Measurements from ENCODE around the gene PARP15.
"Not testable (repeated sequence)": the region's sequence is repeated elsewhere in the genome, so short reads cannot be mapped to it uniquely, and the experiment has no call there.

PARP15 gene

GRCh38 chr3:122577409-122578031, at the start of gene PARP15:
TSS of gene PARP15 (plus strand) at chr3:122577650. CDS start at chr3:122577668, 18 bp downstream.
- FAIRE-seq (no peak), DNase-seq (ENCODE audit: low spot score) (no peak)

- DNase-seq (ENCODE audit: low spot score) (no peak), FAIRE-seq (no peak)
Measured at GRCh38 chr3:122530164-122530563, 47.3 kb upstream of the PARP15 start.

GRCh38 chr3:122533480-122533879, 44.0 kb upstream of the PARP15 start:
- no peak for DNase-seq (ENCODE audit: low spot score)

GRCh38 chr3:122533931-122534334, 43.5 kb upstream of the PARP15 start:
- peak; percentile 72 for DNase-seq (ENCODE audit: low spot score)
- no peak for FAIRE-seq

More at GRCh38 chr3:122533480-122533879, 44.0 kb upstream of the PARP15 start:
- FAIRE-seq, result no peak

- FAIRE-seq (no peak), DNase-seq (ENCODE audit: low spot score) (no peak)
Measured at GRCh38 chr3:122535964-122536631, 41.4 kb upstream of the PARP15 start.

GRCh38 chr3:122536632-122537001, 40.8 kb upstream of the PARP15 start:
- DNase-seq (ENCODE audit: low spot score) (no peak), FAIRE-seq (no peak)

GRCh38 chr3:122538956-122539490, 38.4 kb upstream of the PARP15 start:
- DNase-seq (ENCODE audit: low spot score), result no peak
- no peak for FAIRE-seq

GRCh38 chr3:122546151-122546550, 31.3 kb upstream of the PARP15 start:
- no peak for DNase-seq (ENCODE audit: low spot score)
- no peak for FAIRE-seq

GRCh38 chr3:122548076-122548475, 29.4 kb upstream of the PARP15 start:
- DNase-seq (ENCODE audit: low spot score) (no peak), FAIRE-seq (no peak)

- DNase-seq (ENCODE audit: low spot score) (no peak), FAIRE-seq (peak; percentile 23)
Measured at GRCh38 chr3:122548619-122549018, 28.8 kb upstream of the PARP15 start.

GRCh38 chr3:122553171-122553570, 24.3 kb upstream of the PARP15 start:
- DNase-seq (ENCODE audit: low spot score), result no peak

GRCh38 chr3:122555275-122556071, 22.0 kb upstream of the PARP15 start:
- DNase-seq (ENCODE audit: low spot score) (peak; percentile 16), FAIRE-seq (no peak)

More at GRCh38 chr3:122553171-122553570, 24.3 kb upstream of the PARP15 start:
- no peak for FAIRE-seq

- no peak for DNase-seq (ENCODE audit: low spot score)
- no peak for FAIRE-seq
Measured at GRCh38 chr3:122557356-122557755, 20.1 kb upstream of the PARP15 start.

- FAIRE-seq (no peak), DNase-seq (ENCODE audit: low spot score) (no peak)
Measured at GRCh38 chr3:122558605-122559004, 18.8 kb upstream of the PARP15 start.

GRCh38 chr3:122559906-122560305, 17.5 kb upstream of the PARP15 start:
- FAIRE-seq (no peak), DNase-seq (ENCODE audit: low spot score) (no peak)

GRCh38 chr3:122560680-122561079, 16.8 kb upstream of the PARP15 start:
- FAIRE-seq, result no peak

GRCh38 chr3:122562923-122563716, 14.3 kb upstream of the PARP15 start:
- FAIRE-seq, result no peak
- no peak for DNase-seq (ENCODE audit: low spot score)

More at GRCh38 chr3:122560680-122561079, 16.8 kb upstream of the PARP15 start:
- peak; percentile 64 for DNase-seq (ENCODE audit: low spot score)

- FAIRE-seq, result no peak
- DNase-seq (ENCODE audit: low spot score), result peak; percentile 18
Measured at GRCh38 chr3:122563717-122564025, 13.8 kb upstream of the PARP15 start.

GRCh38 chr3:122564155-122564912, 13.1 kb upstream of the PARP15 start, which contains the start of the genes DTX3L and PARP9:
TSS of gene DTX3L (plus strand) at chr3:122564338. CDS start at chr3:122564427, 89 bp downstream.
TSS of gene PARP9 (minus strand) at chr3:122564300. CDS start at chr3:122559620, 4,680 bp downstream.
- FAIRE-seq (peak; percentile 5), DNase-seq (ENCODE audit: low spot score) (peak; percentile 94)

- FAIRE-seq; DNase-seq (ENCODE audit: low spot score): not testable (repeated sequence)
Measured at GRCh38 chr3:122568131-122568530, 9.3 kb upstream of the PARP15 start.
